M059J (cell line): ENCODE results near the gene PIM3. TPM values are rescaled to one million over a fixed set of nuclear protein-coding genes. Genes with fewer than 3 reads are reported as not detected.

Experiments used
- DNase-seq: peaks from one replicate; pipeline ENCODE4 v3.0.0-alpha.2; 2012; ENCODE audit warnings: low read depth
- total RNA-seq: library from RNA; depleted of rRNA; stranded (reverse); fragments of >200 nt; shearing (Covaris generic); gene quantifications from 2 replicates; pipeline ENCODE4 v1.2.3, GENCODE V29; 2014

Gene PIM3
- total RNA-seq, 1 experiment from 2014 or later = 44.2 TPM

DNA sequence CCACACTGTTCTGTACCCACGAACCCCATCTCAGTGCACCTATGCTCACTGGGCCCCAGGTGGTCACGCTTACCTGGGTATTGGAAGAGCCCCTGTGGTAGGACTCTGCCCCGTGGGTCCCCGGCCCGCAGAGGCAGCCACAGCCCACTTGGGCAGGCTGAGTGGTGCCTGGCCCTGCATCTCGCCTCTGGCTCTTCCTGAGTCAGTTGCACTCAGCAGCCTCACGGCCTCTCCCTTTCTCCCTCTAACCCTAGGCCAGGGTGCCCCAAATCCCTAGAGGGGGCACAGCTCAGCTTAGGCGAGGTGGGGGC, 32.4 kb upstream of the PIM3 start:
- DNase-seq = no peak

DNA sequence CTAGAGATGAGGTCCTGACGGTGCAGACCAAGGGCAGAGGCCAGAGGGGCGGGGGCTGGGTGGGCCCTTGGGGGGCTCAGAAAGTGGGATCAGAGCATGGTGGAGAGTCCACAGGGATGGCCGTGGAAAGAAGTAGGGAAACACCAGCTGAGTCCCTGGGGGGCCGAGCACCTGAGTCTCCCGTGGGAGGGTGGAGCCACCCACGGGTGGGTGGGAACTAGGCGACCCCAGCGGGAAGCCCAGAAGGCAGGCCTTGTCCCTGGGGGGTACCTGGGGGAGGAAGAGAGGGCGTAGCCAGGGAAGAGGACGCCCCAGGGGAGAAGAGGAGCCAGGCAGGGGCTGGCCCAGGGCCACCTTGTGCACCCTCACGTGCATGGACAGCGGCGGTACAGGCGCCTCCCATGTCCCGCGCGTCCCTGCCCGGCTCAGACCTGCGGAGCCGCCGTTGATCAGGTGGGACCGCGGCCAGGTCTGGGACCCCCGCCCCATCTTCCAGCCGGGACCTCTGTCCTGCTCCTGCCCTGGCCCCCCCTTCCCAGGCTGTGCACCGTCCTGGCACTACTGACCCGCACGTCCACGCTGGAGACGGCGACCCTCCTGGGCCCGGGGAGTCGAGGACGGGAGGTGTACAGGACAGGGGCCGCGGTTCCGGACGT, 31.9 kb upstream of the PIM3 start:
- no peak for DNase-seq

DNA sequence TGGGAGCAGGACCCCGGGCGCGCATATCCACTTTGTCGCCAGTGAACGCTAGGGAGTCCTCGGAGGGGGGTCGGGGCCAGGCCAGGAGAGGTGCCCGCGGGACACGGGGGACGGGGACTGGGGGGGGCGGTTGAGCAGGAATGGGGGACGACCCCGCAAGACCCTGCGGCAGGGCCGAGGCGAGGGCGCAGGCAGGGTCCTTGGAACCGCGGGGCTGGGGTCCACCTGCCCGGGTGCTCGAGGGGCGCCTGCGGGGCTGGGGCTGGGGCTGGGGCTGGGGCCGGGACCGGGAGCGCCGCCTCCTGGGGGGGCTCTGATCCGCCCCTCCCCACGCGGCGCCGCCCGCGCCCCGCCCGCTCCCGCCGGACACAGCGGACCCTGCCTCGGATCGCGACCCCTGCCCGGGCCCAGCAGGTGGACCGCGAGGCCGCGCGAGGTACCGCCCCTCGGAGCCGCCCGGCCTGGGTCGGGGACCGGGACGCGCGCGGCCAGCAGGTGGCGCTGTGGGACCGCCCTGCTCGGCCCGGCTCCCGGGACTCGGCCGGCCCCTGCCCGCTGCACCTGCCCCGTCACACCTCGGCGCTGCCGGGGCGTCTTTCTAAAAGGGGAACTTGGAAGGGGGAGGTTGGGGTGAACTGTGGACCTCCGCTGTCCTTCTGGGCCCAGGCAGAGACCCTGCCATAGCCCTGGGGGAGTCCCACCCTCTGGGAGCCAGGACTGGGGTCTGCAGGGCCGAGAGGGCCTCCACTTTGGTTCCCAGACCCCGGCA, 31.2 kb upstream of the PIM3 start:
- DNase-seq = peak; percentile 25

DNA sequence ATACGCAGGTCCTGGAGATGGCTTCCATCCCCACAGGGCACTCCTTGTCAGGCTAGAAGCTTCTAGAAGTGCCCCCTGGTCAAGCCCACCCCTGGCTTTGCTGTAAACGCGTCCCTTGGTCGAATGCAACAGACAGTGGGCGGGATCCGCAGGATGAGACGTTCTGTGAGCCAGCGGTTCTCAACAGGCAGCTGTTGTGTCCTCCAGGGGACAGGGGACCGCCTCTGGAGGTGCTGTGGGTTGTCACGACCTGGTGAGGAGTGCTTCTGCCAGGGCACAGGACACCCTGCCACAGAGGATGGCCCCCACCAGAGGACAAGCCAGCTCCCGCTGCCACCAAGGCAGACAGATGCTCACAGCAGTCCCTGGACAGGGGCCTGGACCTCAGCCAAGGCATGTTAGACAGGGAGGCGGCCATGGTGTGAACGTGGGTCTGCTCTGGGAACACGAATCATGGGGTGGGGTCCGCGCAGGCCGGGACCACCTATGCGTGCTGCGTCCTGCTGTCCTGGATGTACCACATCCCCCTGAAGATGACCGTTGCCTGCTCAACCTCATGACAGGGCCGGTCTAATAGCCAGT, 30.5 kb upstream of the PIM3 start:
- DNase-seq = no peak

DNA sequence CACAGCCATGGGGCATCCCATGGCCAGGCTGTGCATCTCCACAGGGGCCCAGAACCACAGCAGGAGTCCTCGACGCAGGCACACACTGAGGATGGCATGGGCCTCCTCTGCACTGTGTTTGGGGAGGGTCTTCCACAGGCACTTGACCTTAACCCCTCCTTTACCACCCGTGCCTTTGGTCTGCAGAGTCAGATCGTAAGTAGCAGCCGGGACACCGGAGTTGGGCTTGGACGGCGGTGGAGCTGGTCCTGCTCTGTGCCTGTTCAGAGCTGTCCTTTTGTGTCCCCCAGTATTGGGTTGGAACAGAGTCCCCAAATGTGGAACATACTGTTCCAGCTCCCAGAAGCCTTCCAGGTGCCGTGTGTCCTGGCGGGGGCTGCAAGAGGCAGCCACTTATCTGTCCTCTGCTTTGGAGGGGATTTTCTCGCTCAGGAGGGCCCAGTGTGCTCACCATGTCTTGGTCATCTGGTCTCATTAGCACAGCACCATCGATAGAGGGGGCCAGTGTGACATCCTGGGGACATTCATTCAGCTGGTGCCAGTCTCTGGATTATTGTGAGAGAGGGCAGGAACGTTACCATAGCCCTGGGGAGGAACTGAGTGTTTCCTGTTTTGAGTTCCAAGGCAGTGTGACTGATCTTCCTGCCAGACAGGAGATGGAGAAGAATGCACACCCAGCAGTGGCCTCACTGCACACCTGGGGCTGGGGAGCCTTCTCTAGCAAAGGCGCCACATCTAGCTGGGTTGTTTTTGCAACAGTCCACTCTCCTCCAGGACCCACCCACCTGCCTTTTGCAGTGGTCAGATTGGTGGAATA, 29.8 kb upstream of the PIM3 start:
- DNase-seq = peak; percentile 90

DNA sequence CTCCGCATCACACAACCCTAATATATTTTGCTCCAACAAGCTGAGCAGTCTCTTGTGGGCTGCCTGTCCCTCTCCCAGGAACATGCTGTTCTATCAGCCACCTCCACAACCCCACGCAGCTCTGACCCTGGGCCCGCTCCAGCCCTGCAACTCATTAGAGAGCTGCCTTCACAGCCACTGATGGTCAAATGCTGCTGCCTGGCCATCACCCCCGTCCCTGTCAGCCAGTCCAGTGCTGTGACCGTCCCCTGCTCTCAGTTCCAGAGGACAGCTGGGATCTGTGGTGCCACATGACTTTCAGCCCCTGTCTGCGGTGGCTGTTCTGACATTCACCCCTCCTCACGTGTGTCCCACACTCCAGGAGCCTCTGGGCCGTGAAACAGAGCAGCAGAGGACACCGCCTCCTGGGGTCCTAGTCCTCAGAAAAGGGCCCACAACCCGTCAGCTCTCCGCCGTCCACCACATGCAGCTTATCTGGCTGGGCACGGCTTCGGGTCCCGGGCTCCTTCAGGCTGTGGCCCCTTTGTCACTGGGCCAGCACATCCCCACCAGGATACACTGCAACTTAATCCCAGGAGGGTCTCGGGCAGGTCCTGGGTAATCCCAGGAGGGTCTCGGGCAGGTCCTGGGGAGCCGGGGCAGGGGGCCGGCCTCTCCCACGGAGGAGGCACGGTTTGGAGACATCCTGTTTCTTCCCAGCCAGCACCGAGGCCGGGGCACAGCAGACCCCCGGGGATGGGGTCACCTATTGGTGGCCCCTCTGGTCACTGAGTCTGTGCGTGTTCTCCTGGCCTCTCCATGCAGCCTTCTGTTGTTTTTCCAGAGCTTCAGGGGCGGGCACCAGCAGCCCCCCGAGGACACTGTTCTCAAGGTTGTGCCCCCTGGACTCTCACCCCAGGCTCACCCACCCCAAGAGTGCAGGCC, 27.1 kb upstream of the PIM3 start:
- DNase-seq = no peak

DNA sequence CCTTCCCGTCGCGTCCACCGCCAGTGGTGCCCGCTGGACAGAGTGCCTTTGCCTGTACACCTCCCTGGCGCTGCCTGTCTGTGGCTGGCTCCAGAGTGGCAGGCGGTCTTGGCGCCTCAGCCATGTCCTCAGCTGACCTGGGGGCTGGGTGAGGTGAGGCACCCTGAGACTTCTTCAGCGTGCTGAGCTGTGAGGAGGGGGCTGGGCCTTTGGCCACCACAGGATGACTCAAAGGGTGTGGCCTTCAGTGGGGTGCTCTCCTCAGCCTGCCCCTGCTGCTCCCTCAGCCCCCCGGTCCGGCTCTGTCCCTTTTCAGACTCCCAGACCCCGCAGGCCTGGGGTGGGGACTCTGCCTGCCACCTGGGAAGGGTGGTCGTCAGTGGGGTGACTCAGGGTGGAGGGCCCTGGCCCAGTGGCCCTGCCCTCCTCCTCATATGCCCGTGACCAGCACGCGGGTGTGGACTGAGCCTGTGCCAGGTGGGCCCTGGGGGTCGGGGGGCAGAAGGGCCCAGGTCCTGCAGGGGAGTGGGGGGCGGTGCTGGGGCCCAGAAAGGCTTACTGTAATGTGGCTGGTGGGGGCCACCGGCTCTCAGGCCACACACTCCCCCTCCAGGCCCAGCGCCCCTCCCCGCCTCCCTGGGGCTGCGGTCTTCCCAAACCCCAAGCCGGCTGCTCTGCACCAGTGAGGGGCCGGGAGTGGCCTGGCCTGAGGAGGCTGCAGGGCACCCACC, 26.2 kb upstream of the PIM3 start:
- peak; percentile 90 for DNase-seq

DNA sequence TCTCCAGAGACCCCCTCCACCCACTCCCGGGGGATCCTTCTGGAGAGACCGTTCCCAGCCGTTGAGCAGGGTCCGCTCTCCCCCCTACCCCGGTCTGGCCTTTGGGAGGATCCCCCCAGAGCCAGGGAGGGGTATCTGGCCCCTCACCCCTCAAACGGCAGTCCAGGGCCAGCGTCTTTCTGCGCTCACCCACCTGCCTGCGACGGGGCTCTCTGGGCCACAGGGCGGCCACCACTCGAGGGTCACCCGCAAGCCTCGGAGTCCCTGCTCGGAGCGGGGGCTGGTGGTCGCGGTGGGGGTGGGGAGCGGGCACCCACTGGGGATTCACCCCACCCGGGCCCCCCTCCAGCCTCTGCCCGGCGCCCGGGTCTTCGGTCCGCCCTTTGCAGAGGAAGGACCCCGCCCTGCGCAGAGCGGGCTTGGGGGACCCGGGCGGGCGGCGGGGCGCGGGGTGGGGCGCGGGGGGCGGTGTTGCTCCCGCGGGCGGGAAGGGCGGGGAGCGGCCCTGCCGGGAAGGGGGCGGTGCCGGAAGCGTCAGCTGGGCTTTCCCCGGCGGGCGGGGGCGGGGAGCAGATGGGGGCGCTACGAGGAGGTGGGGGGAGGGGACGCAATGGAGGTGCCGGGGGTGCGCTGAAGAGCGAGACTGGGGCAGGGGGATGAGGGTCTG, 25.5 kb upstream of the PIM3 start:
- DNase-seq = peak; percentile 51

DNA sequence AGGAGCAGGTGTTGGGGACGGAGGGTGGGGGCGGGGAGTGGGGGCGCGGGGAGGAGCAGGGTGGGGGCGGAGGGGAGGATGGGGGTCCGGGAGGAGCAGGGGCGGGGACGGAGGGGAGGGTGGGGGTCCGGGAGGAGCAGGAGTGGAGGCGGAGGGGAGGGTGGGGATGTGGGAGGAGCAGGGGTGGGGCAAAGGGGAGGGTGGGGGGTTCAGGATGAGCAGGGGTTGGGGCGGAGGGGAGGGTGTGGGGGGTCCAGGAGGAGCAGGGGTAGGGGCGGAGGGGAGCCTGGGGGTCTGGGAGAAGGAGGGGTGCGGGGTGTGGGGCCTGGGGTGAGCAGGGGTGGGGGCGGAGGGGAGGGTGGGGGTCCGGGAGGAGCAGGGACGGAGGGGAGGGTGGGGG, 25.0 kb upstream of the PIM3 start:
- no peak for DNase-seq

DNA sequence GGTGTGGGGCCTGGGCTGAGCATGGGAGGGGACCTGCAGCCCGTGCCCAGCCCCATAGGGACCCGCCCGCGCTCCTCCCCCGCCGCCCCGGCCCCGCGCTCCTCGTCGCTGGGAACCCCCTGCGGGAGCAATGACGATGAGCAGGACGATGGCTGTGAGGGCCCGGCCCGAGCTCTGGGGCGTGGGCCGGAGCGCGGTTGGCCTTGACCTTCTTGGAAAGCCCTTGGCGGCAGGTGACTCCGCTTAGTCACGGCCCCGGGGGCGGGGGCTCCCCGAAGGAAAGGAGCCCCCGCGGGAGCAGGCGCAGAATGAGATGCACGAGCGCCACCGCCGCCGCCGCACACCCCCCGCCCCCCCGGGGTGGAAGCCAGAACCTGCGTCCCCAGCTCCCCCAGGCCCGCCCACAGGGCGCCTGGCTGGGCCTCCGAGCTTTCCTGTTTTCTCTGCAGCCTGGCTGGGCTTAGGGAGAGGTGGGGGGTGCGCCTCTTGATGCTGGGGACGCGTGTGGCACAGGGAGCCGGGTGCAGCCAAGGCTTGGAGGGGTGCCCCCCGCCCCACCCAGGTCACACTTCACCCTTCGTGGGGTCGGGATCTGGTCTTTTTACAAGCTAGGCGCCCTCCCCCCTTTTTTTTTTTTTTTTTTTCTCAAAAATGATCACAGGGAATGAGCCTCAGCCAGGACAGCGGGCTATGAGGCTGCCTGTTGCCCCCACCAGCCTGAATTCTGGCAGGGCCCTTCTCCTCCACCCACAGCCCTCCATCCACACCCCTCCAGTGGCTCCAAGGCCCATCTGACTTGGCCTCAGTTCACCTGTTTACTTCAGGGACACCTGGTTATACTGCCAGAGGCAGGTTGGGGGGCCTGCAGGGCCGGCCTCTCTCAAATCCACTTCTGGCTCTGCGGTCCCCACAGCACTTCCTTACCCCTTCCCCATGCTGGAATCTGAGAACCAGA, 24.3 kb upstream of the PIM3 start:
- DNase-seq = peak; percentile 91

DNA sequence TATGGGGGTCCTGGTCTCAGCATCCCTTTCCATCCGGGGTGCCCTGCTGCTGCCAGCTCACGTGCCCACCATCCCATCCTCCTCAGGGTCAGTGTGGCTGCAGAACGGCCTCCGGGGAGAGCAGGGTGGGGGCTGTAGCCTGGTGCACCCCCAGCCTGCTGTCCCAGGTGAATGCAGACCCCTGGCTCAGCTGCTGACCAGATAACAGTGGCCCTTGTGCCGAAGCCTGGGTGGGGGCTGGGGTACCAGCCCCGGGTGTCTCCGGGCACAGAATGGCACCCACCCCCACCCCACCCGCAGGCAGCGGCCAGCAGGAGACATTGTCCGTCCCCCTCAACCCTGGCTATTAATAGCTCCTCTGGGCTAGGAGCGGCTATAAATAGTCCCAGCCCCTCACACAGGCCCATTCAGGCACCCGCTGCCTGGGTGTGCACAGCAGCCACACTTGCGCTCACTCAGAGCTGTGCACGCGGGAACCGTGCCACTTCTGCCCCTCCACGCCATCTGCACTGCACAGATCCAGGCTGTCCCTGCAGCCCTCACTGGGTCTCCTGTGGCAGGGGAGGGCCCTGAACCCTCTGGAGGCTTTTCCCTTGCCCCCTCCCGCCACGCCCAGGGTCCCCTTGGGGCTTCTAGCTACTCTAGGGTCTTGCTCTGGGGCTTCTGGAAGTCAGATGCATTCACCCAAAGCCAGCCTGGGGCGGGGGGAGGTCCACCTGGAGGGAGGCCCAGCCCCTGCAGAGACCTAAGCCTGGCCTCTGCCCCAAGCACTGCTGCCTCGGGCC, 23.4 kb upstream of the PIM3 start:
- no peak for DNase-seq

DNA sequence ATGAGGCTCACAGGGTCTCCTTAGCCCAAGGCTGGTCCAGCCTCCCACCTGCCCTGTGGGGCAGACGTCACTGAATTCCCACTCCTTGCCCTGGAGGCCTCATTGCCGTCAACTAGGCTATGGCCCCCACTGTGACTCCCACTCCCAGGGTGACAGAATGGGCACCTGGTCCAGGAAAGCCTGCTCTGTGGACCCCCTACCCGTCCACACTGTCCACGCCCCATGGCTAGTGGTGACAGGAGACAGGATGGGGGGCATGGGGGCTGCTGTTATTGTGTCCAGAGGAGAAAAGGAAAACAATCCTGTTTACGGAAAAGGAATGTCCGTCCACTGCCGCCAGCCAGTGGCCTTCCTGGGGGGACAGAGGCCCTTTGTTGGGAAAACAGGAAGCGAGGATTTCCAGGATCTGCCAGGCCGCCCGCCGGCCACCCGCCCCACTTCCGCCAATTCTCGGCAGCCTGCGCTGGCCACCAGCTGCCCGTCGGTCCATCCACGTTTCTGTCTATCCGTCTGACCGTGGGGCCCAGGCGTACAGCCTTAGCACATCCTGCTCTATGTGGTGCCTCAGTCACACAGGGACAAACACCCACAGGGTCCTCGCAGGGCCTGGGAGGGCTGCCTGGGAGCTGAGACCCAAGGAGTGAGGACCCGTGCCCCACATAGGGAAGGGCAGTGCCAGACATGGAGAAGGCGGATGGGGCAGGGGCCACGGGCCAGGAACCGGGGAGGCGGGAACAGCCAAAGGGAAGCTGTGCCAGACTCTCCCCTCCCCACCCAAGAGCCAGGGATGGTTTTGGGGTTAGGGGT, 22.6 kb upstream of the PIM3 start:
- no peak for DNase-seq

DNA sequence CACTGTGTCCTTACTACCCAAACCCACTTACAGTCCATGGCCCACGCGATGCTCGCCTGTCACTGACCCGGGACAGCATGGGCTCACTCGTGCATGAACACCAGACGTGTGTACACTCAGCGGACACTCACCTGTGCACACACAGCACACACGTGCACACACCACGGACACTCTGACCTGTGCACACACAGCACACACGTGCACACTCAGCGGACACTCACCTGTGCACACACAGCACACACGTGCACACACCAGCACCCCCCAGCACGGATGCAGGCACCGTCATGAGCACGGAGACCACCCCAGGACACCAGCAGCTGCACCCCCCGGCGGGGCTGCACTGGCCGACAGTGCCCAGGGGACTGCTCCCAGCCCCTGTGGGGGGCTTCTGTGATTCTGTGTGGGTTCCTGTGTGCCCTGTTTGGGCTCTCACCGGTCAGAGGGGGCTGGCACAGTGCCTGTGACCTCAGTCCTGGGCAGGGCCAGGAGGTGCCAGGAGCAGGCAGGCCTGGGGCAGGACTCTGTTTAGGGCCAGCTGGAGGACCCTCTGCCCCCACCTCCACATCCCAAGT, 21.9 kb upstream of the PIM3 start:
- DNase-seq = no peak

DNA sequence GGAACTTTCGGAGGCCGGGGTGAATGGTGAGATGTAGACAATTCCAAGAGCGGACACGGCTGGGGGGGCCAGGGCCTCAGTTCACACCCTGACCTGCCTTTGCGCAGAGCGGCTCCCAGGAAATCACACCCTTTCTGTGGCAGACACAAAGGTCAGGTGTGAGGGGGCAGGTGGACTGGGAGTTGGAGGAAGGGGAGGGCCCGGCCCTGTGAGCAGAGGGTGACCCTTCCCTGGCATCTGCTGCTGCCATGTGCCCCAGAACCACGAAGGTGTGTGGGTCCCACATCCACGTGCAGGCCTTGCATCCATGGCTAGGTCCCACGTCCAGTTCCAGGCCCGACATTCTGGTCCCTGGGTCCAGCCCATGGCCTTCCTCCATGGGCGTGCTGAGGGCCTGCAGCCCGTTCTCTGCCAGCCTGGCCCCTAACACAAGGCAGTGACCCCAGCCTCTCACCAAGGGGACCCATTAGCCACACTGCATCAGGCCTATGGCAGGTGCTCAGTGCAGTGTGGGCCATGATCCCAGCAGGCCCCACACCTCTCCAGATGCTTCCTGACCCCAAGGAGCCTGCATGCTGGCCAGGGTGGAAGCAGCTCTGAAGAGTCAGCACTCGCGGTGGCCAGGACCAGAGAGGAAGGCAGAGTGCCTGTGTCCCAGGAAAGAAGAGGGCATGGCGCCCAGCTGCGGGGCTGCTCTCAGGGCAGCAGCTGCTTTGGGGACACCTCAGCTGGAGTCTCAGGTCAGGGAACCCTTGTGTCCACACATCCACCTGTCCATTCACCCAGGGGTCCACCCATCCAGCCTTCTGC, 18.9 kb upstream of the PIM3 start:
- no peak for DNase-seq

DNA sequence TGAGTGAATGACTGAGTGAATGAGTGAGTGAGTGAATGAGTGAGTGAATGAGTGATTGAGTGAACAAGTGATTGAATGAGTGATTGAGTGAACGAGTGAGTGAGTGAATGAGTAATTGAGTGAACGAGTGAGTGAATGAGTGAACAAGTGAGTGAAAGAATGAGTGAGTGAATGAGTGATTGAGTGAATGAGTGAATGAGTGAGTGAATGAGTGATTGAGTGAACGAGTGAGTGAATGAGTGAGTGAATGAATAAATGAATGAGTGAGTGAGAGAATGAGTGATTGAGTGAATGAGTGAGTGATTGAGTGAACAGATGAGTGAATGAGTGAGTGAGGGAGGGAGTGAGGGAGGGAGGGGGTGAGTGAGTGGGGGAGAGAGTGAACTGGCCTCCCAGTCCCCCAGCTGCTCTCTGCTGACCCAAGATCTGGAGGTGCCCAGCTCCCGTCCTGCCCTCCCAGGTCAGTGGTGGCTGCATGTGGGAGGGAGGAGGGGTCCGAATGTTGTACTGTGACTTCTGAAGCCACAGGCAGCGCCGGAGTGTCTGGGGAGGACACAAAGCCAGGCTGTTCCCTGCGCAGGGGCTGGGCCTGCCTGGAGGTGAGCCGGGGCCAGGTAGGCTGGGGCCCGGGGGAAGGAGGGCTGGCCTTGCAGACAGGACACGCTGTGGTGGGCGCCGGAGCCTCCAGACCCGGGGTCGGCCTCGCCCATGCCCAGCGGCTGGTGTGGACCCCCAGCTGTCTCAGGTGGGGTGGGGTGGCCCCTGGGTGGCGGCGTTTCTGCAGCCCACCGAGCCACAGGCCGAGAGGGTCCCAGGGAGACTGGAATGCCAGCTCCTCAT, 17.8 kb upstream of the PIM3 start:
- DNase-seq = no peak
